ENCODE measurements around the gene PCGF3.

The PCGF3 gene

GRCh38 chr4:658681-659667 lies 46.7 kb upstream of the PCGF3 start:
- TF ChIP-seq RAD21 (IDR thresholded peaks at IDR 0.05; ENCODE audit: low read depth) = no peak
- TF ChIP-seq CEBPB (IDR thresholded peaks at IDR 0.05) = no peak
- no peak for TF ChIP-seq ZBTB7A (IDR thresholded peaks at IDR 0.05; ENCODE audit: low read depth)
- TF ChIP-seq TAF1 (IDR thresholded peaks at IDR 0.05; ENCODE audit: low read depth) = no peak
- TF ChIP-seq EP300 (IDR thresholded peaks at IDR 0.05; ENCODE audit: borderline replicate concordance) = no peak
- TF ChIP-seq TEAD4 (IDR thresholded peaks at IDR 0.05) = no peak
- TF ChIP-seq NFIC (IDR thresholded peaks at IDR 0.05) = no peak
- TF ChIP-seq USF1 (IDR thresholded peaks at IDR 0.05) = no peak
- TF ChIP-seq REST (IDR thresholded peaks at IDR 0.05; ENCODE audit: low read depth) = no peak
- TF ChIP-seq FOXM1 (IDR thresholded peaks at IDR 0.05; ENCODE audit: borderline replicate concordance, low read depth) = no peak
- TF ChIP-seq EGR1 (IDR thresholded peaks at IDR 0.05) = no peak
- no peak for TF ChIP-seq CREB1 (IDR thresholded peaks at IDR 0.05; ENCODE audit: low read depth)
- no peak for TF ChIP-seq MAX (IDR thresholded peaks at IDR 0.05)
- TF ChIP-seq YY1 (IDR thresholded peaks at IDR 0.05; ENCODE audit: low read depth) = no peak
- no peak for TF ChIP-seq TCF12 (IDR thresholded peaks at IDR 0.05; ENCODE audit: low read depth)

GRCh38 chr4:659851-660250 lies 45.8 kb upstream of the PCGF3 start:
- TF ChIP-seq YY1 (IDR thresholded peaks at IDR 0.05; ENCODE audit: low read depth) (no peak), NFIC (IDR thresholded peaks at IDR 0.05) (no peak)

GRCh38 chr4:660401-660800 lies 45.2 kb upstream of the PCGF3 start:
- no peak for TF ChIP-seq REST (IDR thresholded peaks at IDR 0.05; ENCODE audit: low read depth)
- no peak for TF ChIP-seq YY1 (IDR thresholded peaks at IDR 0.05; ENCODE audit: low read depth)
- TF ChIP-seq CEBPB (IDR thresholded peaks at IDR 0.05) = no peak
- TF ChIP-seq USF1 (IDR thresholded peaks at IDR 0.05) = no peak
- no peak for TF ChIP-seq TAF1 (IDR thresholded peaks at IDR 0.05; ENCODE audit: low read depth)
- TF ChIP-seq TEAD4 (IDR thresholded peaks at IDR 0.05) = no peak
- TF ChIP-seq TCF12 (IDR thresholded peaks at IDR 0.05; ENCODE audit: low read depth) = no peak
- no peak for TF ChIP-seq RAD21 (IDR thresholded peaks at IDR 0.05; ENCODE audit: low read depth)
- no peak for TF ChIP-seq MAX (IDR thresholded peaks at IDR 0.05)
- no peak for TF ChIP-seq EGR1 (IDR thresholded peaks at IDR 0.05)
- TF ChIP-seq EP300 (IDR thresholded peaks at IDR 0.05; ENCODE audit: borderline replicate concordance) = no peak
- no peak for TF ChIP-seq FOXM1 (IDR thresholded peaks at IDR 0.05; ENCODE audit: borderline replicate concordance, low read depth)
- TF ChIP-seq NFIC (IDR thresholded peaks at IDR 0.05) = no peak
- TF ChIP-seq ZBTB7A (IDR thresholded peaks at IDR 0.05; ENCODE audit: low read depth) = no peak
- no peak for TF ChIP-seq CREB1 (IDR thresholded peaks at IDR 0.05; ENCODE audit: low read depth)

GRCh38 chr4:661231-661630 lies 44.4 kb upstream of the PCGF3 start:
- no peak for TF ChIP-seq TCF12 (IDR thresholded peaks at IDR 0.05; ENCODE audit: low read depth)
- TF ChIP-seq TEAD4 (IDR thresholded peaks at IDR 0.05) = no peak
- TF ChIP-seq TAF1 (IDR thresholded peaks at IDR 0.05; ENCODE audit: low read depth) = no peak
- no peak for TF ChIP-seq CEBPB (IDR thresholded peaks at IDR 0.05)
- no peak for TF ChIP-seq RAD21 (IDR thresholded peaks at IDR 0.05; ENCODE audit: low read depth)
- no peak for TF ChIP-seq EP300 (IDR thresholded peaks at IDR 0.05; ENCODE audit: borderline replicate concordance)
- TF ChIP-seq YY1 (IDR thresholded peaks at IDR 0.05; ENCODE audit: low read depth) = no peak
- TF ChIP-seq REST (IDR thresholded peaks at IDR 0.05; ENCODE audit: low read depth) = no peak
- TF ChIP-seq CREB1 (IDR thresholded peaks at IDR 0.05; ENCODE audit: low read depth) = no peak
- no peak for TF ChIP-seq FOXM1 (IDR thresholded peaks at IDR 0.05; ENCODE audit: borderline replicate concordance, low read depth)
- TF ChIP-seq ZBTB7A (IDR thresholded peaks at IDR 0.05; ENCODE audit: low read depth) = no peak
- no peak for TF ChIP-seq NFIC (IDR thresholded peaks at IDR 0.05)
- TF ChIP-seq MAX (IDR thresholded peaks at IDR 0.05) = no peak
- TF ChIP-seq EGR1 (IDR thresholded peaks at IDR 0.05) = no peak
- no peak for TF ChIP-seq USF1 (IDR thresholded peaks at IDR 0.05)
